ENCODE measurements around the gene SHBG. TPM values are rescaled to one million over a fixed set of nuclear protein-coding genes. Genes with fewer than 3 reads are reported as not detected.
"Not testable (repeated sequence)": the region's sequence is repeated elsewhere in the genome, so short reads cannot be mapped to it uniquely, and the experiment has no call there.

SHBG gene
- total and polyA plus RNA-seq, 2 donors (not counting 1 experiment from before 2014, with no cell fraction given): 0.33 to 0.45 TPM

DNA sequence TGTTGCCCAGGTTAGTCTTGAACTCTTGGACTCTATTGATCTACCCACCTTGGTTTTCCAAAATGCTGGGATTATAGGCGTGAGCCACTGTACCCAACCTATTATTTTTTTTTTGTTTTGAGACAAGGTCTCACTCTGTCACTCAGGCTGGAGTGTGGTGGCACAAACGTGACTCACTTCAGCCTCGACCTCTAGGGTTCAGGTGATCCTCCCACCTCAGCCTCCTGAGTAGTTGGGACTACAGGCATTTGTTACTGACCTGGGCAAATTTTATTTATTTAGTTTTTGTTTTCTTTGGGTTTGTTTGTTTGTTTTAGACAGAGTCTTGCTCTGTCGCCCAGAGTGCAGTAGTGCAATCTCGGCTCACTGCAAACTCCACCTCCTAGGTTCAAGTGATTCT lies 6.3 kb upstream of the SHBG start:
- TF ChIP-seq EZH2 (IDR thresholded peaks at IDR 0.05; ENCODE audit: low read length, missing control alignments): no peak
- TF ChIP-seq, protein P1, sequence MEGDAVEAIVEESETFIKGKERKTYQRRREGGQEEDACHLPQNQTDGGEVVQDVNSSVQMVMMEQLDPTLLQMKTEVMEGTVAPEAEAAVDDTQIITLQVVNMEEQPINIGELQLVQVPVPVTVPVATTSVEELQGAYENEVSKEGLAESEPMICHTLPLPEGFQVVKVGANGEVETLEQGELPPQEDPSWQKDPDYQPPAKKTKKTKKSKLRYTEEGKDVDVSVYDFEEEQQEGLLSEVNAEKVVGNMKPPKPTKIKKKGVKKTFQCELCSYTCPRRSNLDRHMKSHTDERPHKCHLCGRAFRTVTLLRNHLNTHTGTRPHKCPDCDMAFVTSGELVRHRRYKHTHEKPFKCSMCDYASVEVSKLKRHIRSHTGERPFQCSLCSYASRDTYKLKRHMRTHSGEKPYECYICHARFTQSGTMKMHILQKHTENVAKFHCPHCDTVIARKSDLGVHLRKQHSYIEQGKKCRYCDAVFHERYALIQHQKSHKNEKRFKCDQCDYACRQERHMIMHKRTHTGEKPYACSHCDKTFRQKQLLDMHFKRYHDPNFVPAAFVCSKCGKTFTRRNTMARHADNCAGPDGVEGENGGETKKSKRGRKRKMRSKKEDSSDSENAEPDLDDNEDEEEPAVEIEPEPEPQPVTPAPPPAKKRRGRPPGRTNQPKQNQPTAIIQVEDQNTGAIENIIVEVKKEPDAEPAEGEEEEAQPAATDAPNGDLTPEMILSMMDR (conservative IDR thresholded peaks at IDR 0.05 in 1 of 2, IDR thresholded peaks at IDR 0.05 in 1 of 2; ENCODE audit: low read depth in 1 of 2, low read length in 2 of 2): no peak

DNA sequence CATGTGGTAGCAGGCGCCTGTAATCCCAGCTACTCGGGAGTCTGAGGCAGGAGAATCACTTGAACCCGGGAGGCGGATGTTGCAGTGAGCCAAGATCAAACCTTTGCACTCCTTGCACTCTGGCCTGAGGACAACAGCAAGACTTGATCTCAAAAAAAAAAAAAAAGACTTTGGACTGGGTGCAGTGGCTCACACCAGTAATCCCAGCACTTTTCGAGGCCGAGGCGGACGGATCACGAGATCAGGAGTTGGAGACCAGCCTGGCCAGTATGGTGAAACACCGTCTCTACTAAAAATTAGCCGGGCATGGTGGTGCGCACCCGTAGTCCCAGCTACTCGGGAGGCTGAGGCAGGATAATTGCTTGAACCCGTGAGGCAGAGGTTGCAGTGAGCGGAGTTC lies 4.2 kb upstream of the SHBG start:
- not testable (repeated sequence) for H4K20me1 ChIP-seq (ENCODE audit: control insufficient read depth, extremely low read depth, insufficient read depth, low read length); H3K9me3 ChIP-seq (ENCODE audit: control insufficient read depth, insufficient read depth, low read depth, low read length); H3K4me1 ChIP-seq (ENCODE audit: control insufficient read depth, extremely low read depth, insufficient read depth, low read length); H3K9ac ChIP-seq (ENCODE audit: insufficient read depth, low read length); H3K4me3 ChIP-seq (replicated peaks in 1 of 4; ENCODE audit: control extremely low read depth in 1 of 4, insufficient read depth in 1 of 4, low read depth in 3 of 4, low read length in 4 of 4); H3K36me3 ChIP-seq (ENCODE audit: control insufficient read depth, insufficient read depth, low read length); H3K27ac ChIP-seq (ENCODE audit: insufficient read depth, low read length); H3K79me2 ChIP-seq (ENCODE audit: control insufficient read depth, insufficient read depth, low read length); H2AFZ ChIP-seq (ENCODE audit: low read length); H3K27me3 ChIP-seq (ENCODE audit: control insufficient read depth, insufficient read depth, low read length); H3K4me2 ChIP-seq (ENCODE audit: extremely low read depth, insufficient read depth, low read length); DNase-seq (ENCODE audit: low read depth in 2 of 2)

More for the DNA sequence above, 6.3 kb upstream of the SHBG start:
- Histone ChIP-seq H3K79me2 (ENCODE audit: control insufficient read depth, insufficient read depth, low read length) (peaks cover 8% of the 10 kb centered on the region), H3K27me3 (ENCODE audit: control insufficient read depth, insufficient read depth, low read length) (peaks cover 3% of the 10 kb centered on the region), H3K4me2 (ENCODE audit: extremely low read depth, insufficient read depth, low read length) (no peak overlapping the region), H3K36me3 (ENCODE audit: control insufficient read depth, insufficient read depth, low read length) (no peaks in the 10 kb centered on the region), H2AFZ (ENCODE audit: low read length) (no peak overlapping the region), H4K20me1 (ENCODE audit: control insufficient read depth, extremely low read depth, insufficient read depth, low read length) (no peaks in the 10 kb centered on the region), H3K27ac (ENCODE audit: insufficient read depth, low read length) (no peak overlapping the region), H3K4me3 (replicated peaks in 1 of 4; ENCODE audit: control extremely low read depth in 1 of 4, insufficient read depth in 1 of 4, low read depth in 3 of 4, low read length in 4 of 4) (no peak overlapping the region), H3K4me1 (ENCODE audit: control insufficient read depth, extremely low read depth, insufficient read depth, low read length) (peaks cover 5% of the 10 kb centered on the region), H3K9me3 (ENCODE audit: control insufficient read depth, insufficient read depth, low read depth, low read length) (no peaks in the 10 kb centered on the region), H3K9ac (ENCODE audit: insufficient read depth, low read length) (no peak overlapping the region)
- DNase-seq (ENCODE audit: low read depth in 2 of 2): no peak

DNA sequence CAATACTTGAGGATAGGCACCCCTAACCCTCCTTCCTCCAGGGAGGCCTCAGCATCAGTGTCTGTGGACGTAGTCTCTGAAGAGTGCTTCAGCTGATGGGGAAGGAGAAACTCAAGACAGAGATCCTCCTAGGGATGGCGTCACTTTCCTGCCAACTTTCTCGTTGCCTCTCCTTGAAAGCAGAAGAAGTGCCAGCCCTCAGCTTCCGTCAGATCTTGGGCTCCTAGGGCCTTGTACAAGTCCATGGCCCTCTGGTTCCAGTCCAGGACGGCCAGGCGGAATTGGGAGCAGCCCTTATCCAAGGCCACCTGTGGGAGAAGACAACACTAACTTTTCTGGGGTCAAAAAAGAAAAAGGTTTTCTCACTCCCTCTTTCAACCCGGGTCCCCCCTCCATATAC lies 3.6 kb upstream of the SHBG start:
- H3K27me3 ChIP-seq (ENCODE audit: control insufficient read depth, insufficient read depth, low read length): no peaks in the 10 kb centered on the region
- H3K4me3 ChIP-seq (replicated peaks in 1 of 4; ENCODE audit: control extremely low read depth in 1 of 4, insufficient read depth in 1 of 4, low read depth in 3 of 4, low read length in 4 of 4): peak overlapping the region in 3 of 4 experiments; percentile 62 to 86 (median 80)
- peak overlapping the region; percentile 95 for H3K4me2 ChIP-seq (ENCODE audit: extremely low read depth, insufficient read depth, low read length)
- H2AFZ ChIP-seq (ENCODE audit: low read length): no peak overlapping the region
- no peak overlapping the region for H3K9ac ChIP-seq (ENCODE audit: insufficient read depth, low read length)
- peaks cover 5% of the 10 kb centered on the region for H3K4me1 ChIP-seq (ENCODE audit: control insufficient read depth, extremely low read depth, insufficient read depth, low read length)
- H3K9me3 ChIP-seq (ENCODE audit: control insufficient read depth, insufficient read depth, low read depth, low read length): no peaks in the 10 kb centered on the region
- no peaks in the 10 kb centered on the region for H3K36me3 ChIP-seq (ENCODE audit: control insufficient read depth, insufficient read depth, low read length)
- no peak for DNase-seq (ENCODE audit: low read depth in 2 of 2)
- H4K20me1 ChIP-seq (ENCODE audit: control insufficient read depth, extremely low read depth, insufficient read depth, low read length): no peaks in the 10 kb centered on the region
- no peak overlapping the region for H3K27ac ChIP-seq (ENCODE audit: insufficient read depth, low read length)
- H3K79me2 ChIP-seq (ENCODE audit: control insufficient read depth, insufficient read depth, low read length): peaks cover 8% of the 10 kb centered on the region
- TF ChIP-seq EZH2 (IDR thresholded peaks at IDR 0.05; ENCODE audit: low read length, missing control alignments): no peak
- TF ChIP-seq, protein P1 (conservative IDR thresholded peaks at IDR 0.05 in 1 of 2, IDR thresholded peaks at IDR 0.05 in 1 of 2; ENCODE audit: low read depth in 1 of 2, low read length in 2 of 2): no peak

Measured in fibroblast of lung (primary cell).